ENCODE data around the gene CPNE4.

CPNE4 gene

GRCh38 chr3:131622726-131623125, 412.1 kb downstream of the CPNE4 start:
- Histone ChIP-seq H3K79me2 (ENCODE audit: insufficient read depth, low read length) (no peaks in the 10 kb centered on the region), H3K9me3 (ENCODE audit: insufficient read depth, low read depth, low read length) (no peaks in the 10 kb centered on the region), H4K20me1 (ENCODE audit: insufficient read depth, low read length, poor library complexity, severe bottlenecking) (no peaks in the 10 kb centered on the region), H3K4me3 (ENCODE audit: low read length, poor library complexity, severe bottlenecking) (no peak overlapping the region), H3K27me3 (ENCODE audit: insufficient read depth, low read length, poor library complexity, severe bottlenecking) (no peaks in the 10 kb centered on the region), H3K4me1 (ENCODE audit: insufficient read depth, low read length, poor library complexity, severe bottlenecking) (no peaks in the 10 kb centered on the region), H2AFZ (ENCODE audit: low read length) (no peak overlapping the region), H3K4me2 (ENCODE audit: low read depth, low read length, poor library complexity, severe bottlenecking) (no peak overlapping the region), H3K36me3 (ENCODE audit: insufficient read depth, low read length) (no peaks in the 10 kb centered on the region), H3F3A (ENCODE audit: low read depth) (no peaks in the 10 kb centered on the region), H3K9me2 (replicated peaks; ENCODE audit: low read depth, low read length) (no peaks in the 10 kb centered on the region), H3K9ac (ENCODE audit: low read depth, low read length, poor library complexity, severe bottlenecking) (no peak overlapping the region)
- TF ChIP-seq EZH2phosphoT487 (IDR thresholded peaks at IDR 0.05; ENCODE audit: borderline replicate concordance), result no peak
- TF ChIP-seq, protein P1, sequence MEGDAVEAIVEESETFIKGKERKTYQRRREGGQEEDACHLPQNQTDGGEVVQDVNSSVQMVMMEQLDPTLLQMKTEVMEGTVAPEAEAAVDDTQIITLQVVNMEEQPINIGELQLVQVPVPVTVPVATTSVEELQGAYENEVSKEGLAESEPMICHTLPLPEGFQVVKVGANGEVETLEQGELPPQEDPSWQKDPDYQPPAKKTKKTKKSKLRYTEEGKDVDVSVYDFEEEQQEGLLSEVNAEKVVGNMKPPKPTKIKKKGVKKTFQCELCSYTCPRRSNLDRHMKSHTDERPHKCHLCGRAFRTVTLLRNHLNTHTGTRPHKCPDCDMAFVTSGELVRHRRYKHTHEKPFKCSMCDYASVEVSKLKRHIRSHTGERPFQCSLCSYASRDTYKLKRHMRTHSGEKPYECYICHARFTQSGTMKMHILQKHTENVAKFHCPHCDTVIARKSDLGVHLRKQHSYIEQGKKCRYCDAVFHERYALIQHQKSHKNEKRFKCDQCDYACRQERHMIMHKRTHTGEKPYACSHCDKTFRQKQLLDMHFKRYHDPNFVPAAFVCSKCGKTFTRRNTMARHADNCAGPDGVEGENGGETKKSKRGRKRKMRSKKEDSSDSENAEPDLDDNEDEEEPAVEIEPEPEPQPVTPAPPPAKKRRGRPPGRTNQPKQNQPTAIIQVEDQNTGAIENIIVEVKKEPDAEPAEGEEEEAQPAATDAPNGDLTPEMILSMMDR (conservative IDR thresholded peaks at IDR 0.05; ENCODE audit: low read length), result no peak

DNA sequence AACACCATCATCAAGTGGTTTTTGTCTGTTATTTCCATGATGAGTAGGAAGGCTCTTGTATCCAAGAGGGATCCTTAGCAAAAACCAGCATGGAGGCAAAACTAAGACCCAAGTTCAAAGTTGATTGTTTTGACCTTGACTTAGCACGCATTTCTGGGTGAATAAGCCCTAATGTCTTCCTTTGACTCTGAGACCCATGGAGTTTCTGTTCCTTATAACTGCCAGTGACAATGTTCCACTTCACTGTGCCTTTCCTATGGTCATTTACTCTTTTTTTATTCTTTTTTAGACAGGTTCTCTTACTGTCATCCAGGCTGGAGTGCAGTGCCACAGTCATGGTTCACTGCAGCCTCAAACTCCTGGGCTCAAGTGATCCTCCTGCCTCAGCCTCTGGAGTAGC, 413.8 kb downstream of the CPNE4 start:
- H3K79me2 ChIP-seq (ENCODE audit: insufficient read depth, low read length), result no peaks in the 10 kb centered on the region
- H2AFZ ChIP-seq (ENCODE audit: low read length), result no peak overlapping the region
- no peaks in the 10 kb centered on the region for H3K4me1 ChIP-seq (ENCODE audit: insufficient read depth, low read length, poor library complexity, severe bottlenecking)
- no peaks in the 10 kb centered on the region for H4K20me1 ChIP-seq (ENCODE audit: insufficient read depth, low read length, poor library complexity, severe bottlenecking)
- TF ChIP-seq EZH2phosphoT487 (IDR thresholded peaks at IDR 0.05; ENCODE audit: borderline replicate concordance), result no peak
- TF ChIP-seq, protein P1 (conservative IDR thresholded peaks at IDR 0.05; ENCODE audit: low read length), result no peak
- H3K4me2 ChIP-seq (ENCODE audit: low read depth, low read length, poor library complexity, severe bottlenecking), result no peak overlapping the region
- H3K4me3 ChIP-seq (ENCODE audit: low read length, poor library complexity, severe bottlenecking), result no peak overlapping the region
- no peak overlapping the region for H3K9ac ChIP-seq (ENCODE audit: low read depth, low read length, poor library complexity, severe bottlenecking)
- no peaks in the 10 kb centered on the region for H3K27me3 ChIP-seq (ENCODE audit: insufficient read depth, low read length, poor library complexity, severe bottlenecking)
- no peaks in the 10 kb centered on the region for H3F3A ChIP-seq (ENCODE audit: low read depth)
- no peaks in the 10 kb centered on the region for H3K9me3 ChIP-seq (ENCODE audit: insufficient read depth, low read depth, low read length)
- no peaks in the 10 kb centered on the region for H3K36me3 ChIP-seq (ENCODE audit: insufficient read depth, low read length)
- H3K9me2 ChIP-seq (replicated peaks; ENCODE audit: low read depth, low read length), result no peaks in the 10 kb centered on the region

DNA sequence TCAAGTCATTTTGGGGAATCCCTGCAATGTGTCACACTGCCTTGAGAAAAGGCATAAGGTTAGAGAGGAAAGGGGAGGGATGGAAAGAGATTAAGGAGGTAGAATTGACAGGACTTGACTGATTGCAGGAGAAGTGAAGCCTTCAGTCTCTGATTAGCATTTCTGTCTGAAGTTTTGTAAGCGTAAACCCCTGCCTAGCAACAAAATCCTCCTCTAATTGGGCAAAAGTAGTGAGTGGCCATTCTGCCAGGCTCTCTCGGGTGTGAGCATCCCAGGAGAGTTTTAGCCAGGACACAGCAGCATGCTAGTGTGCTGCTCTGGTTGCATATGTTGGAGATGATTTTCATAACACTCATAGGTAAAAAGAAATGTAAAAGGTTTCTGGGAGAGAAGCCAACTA, 415.0 kb downstream of the CPNE4 start:
- Histone ChIP-seq H4K20me1 (ENCODE audit: insufficient read depth, low read length, poor library complexity, severe bottlenecking) (no peaks in the 10 kb centered on the region), H3K27me3 (ENCODE audit: insufficient read depth, low read length, poor library complexity, severe bottlenecking) (no peaks in the 10 kb centered on the region), H3K9ac (ENCODE audit: low read depth, low read length, poor library complexity, severe bottlenecking) (no peak overlapping the region), H3K4me2 (ENCODE audit: low read depth, low read length, poor library complexity, severe bottlenecking) (no peak overlapping the region), H3F3A (ENCODE audit: low read depth) (no peaks in the 10 kb centered on the region), H3K9me3 (ENCODE audit: insufficient read depth, low read depth, low read length) (no peaks in the 10 kb centered on the region), H3K9me2 (replicated peaks; ENCODE audit: low read depth, low read length) (no peaks in the 10 kb centered on the region), H2AFZ (ENCODE audit: low read length) (no peak overlapping the region), H3K4me3 (ENCODE audit: low read length, poor library complexity, severe bottlenecking) (no peak overlapping the region), H3K4me1 (ENCODE audit: insufficient read depth, low read length, poor library complexity, severe bottlenecking) (no peaks in the 10 kb centered on the region), H3K79me2 (ENCODE audit: insufficient read depth, low read length) (no peaks in the 10 kb centered on the region), H3K36me3 (ENCODE audit: insufficient read depth, low read length) (no peaks in the 10 kb centered on the region)
- no peak for TF ChIP-seq EZH2phosphoT487 (IDR thresholded peaks at IDR 0.05; ENCODE audit: borderline replicate concordance)
- TF ChIP-seq, protein P1 (conservative IDR thresholded peaks at IDR 0.05; ENCODE audit: low read length), result no peak
